ENCODE measurements around the gene BMP8A. TPM values are rescaled to one million over a fixed set of nuclear protein-coding genes. Genes with fewer than 3 reads are reported as not detected.
"Not testable (repeated sequence)": the region's sequence is repeated elsewhere in the genome, so short reads cannot be mapped to it uniquely, and the experiment has no call there.

The BMP8A gene
- total and polyA plus RNA-seq, 9 of the 15 experiments (the other 6 are each of a cell fraction or from before 2014, with no cell fraction given): 0.05 to 0.31 TPM; not detected in 7

GRCh38 chr1:39501666-39502065, 10.2 kb downstream of the BMP8A start:
- Histone ChIP-seq H3K9ac (ENCODE audit: insufficient read depth in 1 of 2, low read depth in 2 of 2, low read length in 2 of 2) (no peak overlapping the region), H3K36me3 (ENCODE audit: control insufficient read depth, insufficient read depth, low read length) (no peaks in the 10 kb centered on the region), H3K4me1 (replicated peaks in 1 of 2; ENCODE audit: control insufficient read depth in 2 of 2, insufficient read depth in 2 of 2, low read length in 2 of 2) (peaks cover 0 to 8% of the 10 kb centered on the region in 2 experiments; a peak in 1 of 5 replicates), H3K27me3 (ENCODE audit: control insufficient read depth in 2 of 2, insufficient read depth in 2 of 2, low read length in 2 of 2) (peaks cover 0 to 14% of the 10 kb centered on the region in 2 experiments; a peak in 1 of 5 replicates), H3K4me2 (ENCODE audit: insufficient read depth, low read length) (no peak overlapping the region), H4K20me1 (replicated peaks; ENCODE audit: control insufficient read depth, insufficient read depth, low read length) (no peaks in the 10 kb centered on the region), H3K4me3 (no peak overlapping the region), H3K9me1 (ENCODE audit: control insufficient read depth, insufficient read depth, low read length) (no peaks in the 10 kb centered on the region), H3K79me2 (ENCODE audit: control insufficient read depth, insufficient read depth, low read length) (no peaks in the 10 kb centered on the region), H3K9me3 (replicated peaks; ENCODE audit: control insufficient read depth, insufficient read depth, low read depth, low read length) (no peaks in the 10 kb centered on the region), H3K27ac (ENCODE audit: extremely low read depth, low read depth, low read length) (no peak overlapping the region), H2AFZ (ENCODE audit: low read depth, low read length) (no peak overlapping the region)
- ChIA-PET POLR2A (interaction anchor here (0.6 kb wide), 1 partner anchor 55 kb away, joined by 3 read pairs; no protein-coding TSS in a partner anchor), CTCF (ENCODE audit: low intra/inter-chr PET ratio) (no interaction called here)
- intact Hi-C loops (cut with micrococcal nuclease): no loop called here
- ATAC-seq (no peak), FAIRE-seq (no peak), DNase-seq (ENCODE audit: extremely low read depth in 1 of 4, low spot score in 3 of 4) (no peak)
- no TSS peak for BruUV-seq (replicated peaks)
- in situ Hi-C loops (cut with MboI): loop anchor here (10.0 kb wide), 1 partner anchor 273 kb away; the partner anchor contains the start of gene OXCT2
- 7% methylated on average over 5 of the region's 5 CpGs for WGBS (ENCODE audit: insufficient coverage, low coverage, missing lambda C conversion rate)
- TF ChIP-seq TSC22D4 (tag; IDR thresholded peaks at IDR 0.05): no peak
- TF ChIP-seq XRCC5 (IDR thresholded peaks at IDR 0.05; ENCODE audit: low read depth, low read length): no peak
- TF ChIP-seq DMBX1 (CRISPR knock-in tag; IDR thresholded peaks at IDR 0.05; ENCODE audit: borderline replicate concordance): no peak
- TF ChIP-seq ZC3H11A (IDR thresholded peaks at IDR 0.05; ENCODE audit: low read depth, low read length): no peak
- TF ChIP-seq MYBL2 (IDR thresholded peaks at IDR 0.05; ENCODE audit: low read depth): no peak
- TF ChIP-seq MYBL2 (CRISPR knock-in tag; IDR thresholded peaks at IDR 0.05; ENCODE audit: borderline replicate concordance): no peak
- TF ChIP-seq PTBP1 (IDR thresholded peaks at IDR 0.05; ENCODE audit: low read depth, low read length): no peak
- no peak for TF ChIP-seq ZNF77 (CRISPR knock-in tag; IDR thresholded peaks at IDR 0.05)
- TF ChIP-seq RAD21 (CRISPR knock-in tag; conservative IDR thresholded peaks at IDR 0.05 in 1 of 2, IDR thresholded peaks at IDR 0.05 in 1 of 2): no peak
- TF ChIP-seq FOSL1 (tag; conservative IDR thresholded peaks at IDR 0.05): no peak
- TF ChIP-seq CHD2 (IDR thresholded peaks at IDR 0.05; ENCODE audit: low read depth, low read length): no peak
- TF ChIP-seq ZFPM2 (CRISPR knock-in tag; IDR thresholded peaks at IDR 0.05): no peak
- no peak for TF ChIP-seq ELF1 (tag; IDR thresholded peaks at IDR 0.05)
- no peak for TF ChIP-seq ZNF766 (CRISPR knock-in tag; conservative IDR thresholded peaks at IDR 0.05)
- no peak for TF ChIP-seq ARNT (IDR thresholded peaks at IDR 0.05)
- TF ChIP-seq KAT7 (CRISPR knock-in tag; IDR thresholded peaks at IDR 0.05; ENCODE audit: borderline replicate concordance): no peak
- no peak for TF ChIP-seq MTA2 (IDR thresholded peaks at IDR 0.05; ENCODE audit: low read depth)
- no peak for TF ChIP-seq ZNF232 (CRISPR knock-in tag; IDR thresholded peaks at IDR 0.05)
- TF ChIP-seq ZNF699 (CRISPR knock-in tag; IDR thresholded peaks at IDR 0.05; ENCODE audit: insufficient replicate concordance): no peak
- TF ChIP-seq RBM22 (IDR thresholded peaks at IDR 0.05; ENCODE audit: low read depth, low read length, poor library complexity, severe bottlenecking): no peak
- TF ChIP-seq ZNF431 (CRISPR knock-in tag; IDR thresholded peaks at IDR 0.05): no peak

GRCh38 chr1:39504436-39504835, 13.0 kb downstream of the BMP8A start:
- H2AFZ ChIP-seq (ENCODE audit: low read depth, low read length); H3K27me3 ChIP-seq (ENCODE audit: control insufficient read depth in 2 of 2, insufficient read depth in 2 of 2, low read length in 2 of 2); BruUV-seq (replicated peaks); H3K9ac ChIP-seq (ENCODE audit: insufficient read depth in 1 of 2, low read depth in 2 of 2, low read length in 2 of 2); H3K4me3 ChIP-seq; H3K79me2 ChIP-seq (ENCODE audit: control insufficient read depth, insufficient read depth, low read length); H3K9me3 ChIP-seq (replicated peaks; ENCODE audit: control insufficient read depth, insufficient read depth, low read depth, low read length); DNase-seq (ENCODE audit: extremely low read depth in 1 of 4, low spot score in 3 of 4); H4K20me1 ChIP-seq (replicated peaks; ENCODE audit: control insufficient read depth, insufficient read depth, low read length); CTCF ChIA-PET (ENCODE audit: low intra/inter-chr PET ratio); H3K4me1 ChIP-seq (replicated peaks in 1 of 2; ENCODE audit: control insufficient read depth in 2 of 2, insufficient read depth in 2 of 2, low read length in 2 of 2); H3K4me2 ChIP-seq (ENCODE audit: insufficient read depth, low read length); intact Hi-C loops (cut with micrococcal nuclease); H3K36me3 ChIP-seq (ENCODE audit: control insufficient read depth, insufficient read depth, low read length); ATAC-seq; H3K27ac ChIP-seq (ENCODE audit: extremely low read depth, low read depth, low read length); POLR2A ChIA-PET; FAIRE-seq; H3K9me1 ChIP-seq (ENCODE audit: control insufficient read depth, insufficient read depth, low read length): not testable (repeated sequence)
- in situ Hi-C loops (cut with MboI): loop anchor here (10.0 kb wide), 1 partner anchor 270 kb away; the partner anchor contains the start of gene OXCT2
- WGBS (ENCODE audit: insufficient coverage, low coverage, missing lambda C conversion rate): 27% methylated on average over 9 of the region's 9 CpGs

Measured in K562 (cell line).